Mesodermal cell (in vitro differentiated cells): ENCODE measurements around the gene LYRM1.

Experiments used
- H3K27ac ChIP-seq: 2 replicates; pipeline ENCODE4 v1.7.0; 2013; ENCODE audit warnings: mild to moderate bottlenecking, low read depth, low read length, moderate library complexity; ENCODE audit not compliant: severe bottlenecking
- H3K36me3 ChIP-seq: 2 replicates; pipeline ENCODE4 v1.7.1; 2013; ENCODE audit warnings: mild to moderate bottlenecking, low read length, moderate library complexity; ENCODE audit not compliant: control insufficient read depth, insufficient read depth
- H3K4me1 ChIP-seq: one replicate; pipeline ENCODE4 v1.7.1; 2013; ENCODE audit warnings: mild to moderate bottlenecking, low read length; ENCODE audit not compliant: insufficient read depth, control insufficient read depth, poor library complexity, severe bottlenecking
- H3K4me3 ChIP-seq: 2 replicates; pipeline ENCODE4 v1.7.0; 2013; ENCODE audit warnings: low read length, control low read depth, mild to moderate bottlenecking; ENCODE audit not compliant: insufficient read depth, poor library complexity, severe bottlenecking; ENCODE audit errors: extremely low read depth
- H3K9me3 ChIP-seq: 2 replicates; pipeline ENCODE4 v1.7.1; 2013; ENCODE audit warnings: mild to moderate bottlenecking, low read length, moderate library complexity; ENCODE audit not compliant: control insufficient read depth
- WGBS, 2 experiments: methylation state at CpG; one replicate each; pipeline ENCODE4 v1.1.5; 2013; ENCODE audit warnings: missing lambda C conversion rate in 2 of 2; ENCODE audit not compliant: insufficient coverage in 2 of 2; 5-methylcytosine and 5-hydroxymethylcytosine counted together

Gene LYRM1

DNA sequence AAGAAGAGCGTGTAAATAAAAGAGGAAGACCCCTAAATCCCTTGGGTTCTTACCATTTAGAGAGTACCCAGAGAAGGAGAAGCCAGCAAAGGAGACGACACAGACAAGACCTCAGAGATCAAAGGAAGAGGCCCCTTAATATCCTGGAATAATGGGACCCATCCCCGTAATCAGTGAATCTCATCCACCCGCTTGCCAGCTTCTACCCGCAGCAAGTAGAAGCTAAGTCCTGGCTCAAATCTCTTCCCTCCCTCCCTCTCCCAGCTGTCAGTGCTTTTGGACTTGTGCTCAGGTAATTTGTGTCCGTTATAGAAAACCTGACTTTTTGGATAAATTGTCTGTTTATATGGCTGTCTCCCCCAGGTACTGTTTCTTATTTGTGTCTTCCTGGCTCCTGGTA lies 1.9 kb downstream of the LYRM1 start:
- no peak overlapping the region for H3K4me3 ChIP-seq
- 88 to 90% methylated on average over 5 of the region's 6 CpGs for WGBS, 2 experiments
- H3K27ac ChIP-seq, result no peak overlapping the region
- peaks cover 15% of the 10 kb centered on the region for H3K36me3 ChIP-seq
- H3K4me1 ChIP-seq, result peaks cover 50% of the 10 kb centered on the region
- no peaks in the 10 kb centered on the region for H3K9me3 ChIP-seq

DNA sequence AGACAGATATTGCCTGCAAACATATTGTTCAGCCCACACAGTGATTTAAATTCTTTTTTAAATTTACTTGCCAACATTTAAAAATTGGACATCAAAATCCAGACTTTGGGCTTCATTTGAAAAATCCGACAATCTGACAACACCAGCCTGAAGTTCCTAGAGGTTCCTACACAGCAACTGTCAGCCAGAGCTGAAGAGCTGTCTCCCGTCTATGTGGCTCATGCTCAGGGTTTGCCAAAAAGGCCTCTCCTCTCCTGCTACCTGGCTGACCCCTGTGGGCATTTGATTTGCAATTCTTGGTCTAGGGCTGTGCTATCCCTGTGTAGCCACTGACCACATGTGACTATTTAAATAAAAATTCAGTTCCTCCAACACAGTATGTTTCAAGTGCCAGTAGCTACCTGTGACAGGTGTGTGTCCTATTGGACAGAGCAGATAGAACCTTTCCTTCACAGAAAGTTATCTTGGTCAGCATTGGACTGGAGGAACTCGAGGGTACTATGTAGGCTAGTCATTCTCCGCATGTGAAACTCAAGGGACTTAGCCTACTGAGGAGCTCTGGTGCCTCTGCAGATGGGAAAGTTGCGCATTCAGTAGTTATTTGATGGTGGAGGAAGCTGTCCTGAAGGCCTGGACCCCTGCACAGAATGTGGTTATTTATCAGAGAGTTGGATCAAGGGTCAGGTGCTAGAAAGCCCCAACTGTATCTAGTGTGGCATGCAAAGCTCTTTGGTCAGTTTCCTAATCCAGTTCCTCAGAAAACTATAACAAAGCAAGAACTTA lies 2.7 kb downstream of the LYRM1 start:
- peaks cover 46% of the 10 kb centered on the region for H3K4me1 ChIP-seq
- H3K4me3 ChIP-seq, result no peak overlapping the region
- H3K27ac ChIP-seq, result no peak overlapping the region
- no peaks in the 10 kb centered on the region for H3K9me3 ChIP-seq
- 93 to 97% methylated on average over 3 to 5 of the region's 5 CpGs for WGBS, 2 experiments
- peaks cover 12% of the 10 kb centered on the region for H3K36me3 ChIP-seq

DNA sequence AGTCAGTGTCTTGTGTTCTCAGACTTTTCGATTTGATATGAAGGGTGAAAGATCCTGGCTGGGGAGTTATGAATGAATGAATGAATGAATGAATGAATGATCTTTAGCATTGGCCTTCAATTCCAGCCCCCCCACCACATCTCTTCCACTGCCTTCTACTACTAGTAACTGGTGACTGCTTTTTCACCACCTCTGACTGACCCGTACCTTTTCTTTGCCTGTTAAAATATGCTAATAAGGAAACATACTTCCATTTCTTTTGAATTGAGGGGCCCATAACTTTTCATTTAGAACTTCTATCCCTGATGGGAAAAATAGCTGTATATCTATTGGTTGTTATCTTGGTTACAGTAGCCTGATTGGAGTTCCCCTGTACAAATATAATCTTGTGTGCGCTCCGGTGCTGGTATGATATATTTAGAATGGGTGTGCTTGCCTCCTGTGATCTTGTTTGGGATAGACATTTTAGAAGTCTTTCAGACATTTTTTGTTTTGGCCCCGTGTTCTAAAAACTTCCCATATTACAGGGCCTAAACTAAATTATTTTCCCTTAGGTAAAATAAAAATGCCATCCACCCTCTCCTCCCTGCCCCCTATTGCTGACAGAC lies 3.4 kb downstream of the LYRM1 start:
- WGBS, 2 experiments, result no CpG with 5 or more reads among the region's 5 CpGs
- no peaks in the 10 kb centered on the region for H3K9me3 ChIP-seq
- peaks cover 12% of the 10 kb centered on the region for H3K36me3 ChIP-seq
- no peak overlapping the region for H3K4me3 ChIP-seq
- H3K4me1 ChIP-seq, result peaks cover 40% of the 10 kb centered on the region
- no peak overlapping the region for H3K27ac ChIP-seq

DNA sequence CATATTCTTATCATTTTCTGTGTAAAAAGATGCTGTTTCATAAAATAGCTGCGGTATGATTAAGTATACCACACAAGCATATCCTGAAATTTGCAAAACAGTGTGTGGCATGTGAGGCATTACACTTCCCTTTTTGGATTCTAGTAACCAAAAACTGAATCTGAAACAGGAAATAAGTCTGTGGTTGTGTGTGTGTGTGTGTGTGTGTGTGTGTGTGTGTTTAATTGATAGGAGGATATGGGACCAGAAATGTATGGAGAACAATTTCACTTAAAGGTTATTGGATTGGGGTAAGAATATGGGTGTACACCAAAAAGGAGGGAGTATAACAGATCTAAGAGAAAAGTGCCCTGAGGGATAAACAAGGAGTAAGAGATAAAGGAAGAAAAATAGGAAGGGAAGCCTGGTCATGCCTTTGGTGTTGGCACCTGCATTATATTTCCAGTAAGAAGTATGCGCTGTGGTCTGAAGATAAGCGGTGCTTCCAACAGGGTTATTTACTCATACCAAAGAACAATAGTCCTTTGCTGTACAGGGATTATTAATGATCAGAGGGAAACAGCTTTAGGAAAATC lies 4.0 kb downstream of the LYRM1 start:
- no peak overlapping the region for H3K4me3 ChIP-seq
- H3K4me1 ChIP-seq, result peaks cover 40% of the 10 kb centered on the region
- WGBS, 2 experiments, result no CpG with 5 or more reads among the region's 3 CpGs
- H3K36me3 ChIP-seq, result peaks cover 12% of the 10 kb centered on the region
- H3K27ac ChIP-seq, result no peak overlapping the region
- H3K9me3 ChIP-seq, result no peaks in the 10 kb centered on the region

DNA sequence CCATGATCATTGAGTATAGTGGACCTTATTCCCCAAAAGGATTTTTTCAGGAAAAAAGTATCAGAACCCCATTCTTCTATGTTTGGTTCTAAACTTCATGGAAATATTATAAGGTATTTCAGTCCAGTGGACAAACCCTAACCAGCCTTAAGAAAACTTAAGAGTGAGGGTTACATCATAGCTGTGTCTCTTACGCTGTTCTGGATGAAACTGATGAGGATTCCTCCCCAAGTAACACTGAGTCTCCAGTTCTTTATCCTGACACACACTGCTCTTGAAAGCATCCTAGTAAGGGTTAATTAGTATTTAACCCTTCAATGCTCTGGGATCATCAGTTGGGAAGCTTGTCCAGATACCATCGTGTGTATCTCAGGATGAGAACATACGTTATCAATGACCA lies 5.0 kb downstream of the LYRM1 start:
- H3K4me3 ChIP-seq, result no peak overlapping the region
- no peak overlapping the region for H3K27ac ChIP-seq
- WGBS, 2 experiments, result 100% methylated on average over 2 of the region's 3 CpGs; no CpG with 5 or more reads in 1 of the 2 experiments
- peaks cover 12% of the 10 kb centered on the region for H3K36me3 ChIP-seq
- H3K9me3 ChIP-seq, result no peaks in the 10 kb centered on the region
- peaks cover 40% of the 10 kb centered on the region for H3K4me1 ChIP-seq

DNA sequence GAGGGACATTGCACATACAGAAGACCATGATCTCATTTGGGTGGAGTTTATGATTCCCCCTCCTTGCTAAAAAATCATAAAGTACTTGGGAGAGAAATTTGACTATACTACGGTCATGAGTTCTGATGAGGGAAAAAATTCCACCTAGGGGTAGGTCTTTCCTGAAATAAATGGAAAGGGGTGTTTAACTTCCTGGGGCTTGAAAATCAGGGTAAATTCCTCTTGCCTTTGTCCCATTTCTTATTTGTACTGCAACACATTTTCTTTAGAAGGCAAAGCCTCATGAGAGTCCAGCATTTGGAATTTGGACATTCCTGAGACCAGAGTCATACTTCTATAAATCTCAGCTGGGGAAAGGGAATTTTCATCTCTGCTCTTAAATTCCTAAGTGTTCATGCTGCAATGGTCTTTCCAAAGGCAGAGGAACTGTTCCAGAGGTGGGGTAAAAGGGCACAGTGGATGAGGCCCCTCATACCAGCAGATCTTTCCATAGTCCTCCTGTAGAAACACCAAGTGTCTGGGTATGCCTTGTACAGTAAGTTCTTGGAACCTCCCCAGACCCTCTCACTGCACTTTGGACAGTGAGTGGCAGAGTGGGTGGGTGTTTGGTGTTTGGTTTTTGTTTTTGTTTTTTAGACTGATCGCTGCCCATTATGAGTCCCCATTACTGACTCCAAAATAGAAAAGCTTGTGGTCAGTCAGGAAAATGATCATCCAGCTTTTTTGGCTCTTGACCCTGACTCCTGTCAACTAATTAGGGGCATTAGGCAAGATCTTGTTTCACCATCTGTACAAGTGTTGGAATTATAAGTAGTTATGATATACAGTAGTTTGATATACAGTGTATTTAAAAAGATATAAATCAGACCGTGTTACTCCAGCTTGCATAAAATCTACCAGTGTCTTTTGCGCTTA lies 6.0 kb downstream of the LYRM1 start:
- Histone ChIP-seq H3K9me3 (no peaks in the 10 kb centered on the region), H3K36me3 (peaks cover 12% of the 10 kb centered on the region), H3K27ac (peak overlapping the region; percentile 75), H3K4me1 (peaks cover 46% of the 10 kb centered on the region), H3K4me3 (no peak overlapping the region)
- WGBS, 2 experiments, result 100% methylated on average over 1 to 3 of the region's 4 CpGs

DNA sequence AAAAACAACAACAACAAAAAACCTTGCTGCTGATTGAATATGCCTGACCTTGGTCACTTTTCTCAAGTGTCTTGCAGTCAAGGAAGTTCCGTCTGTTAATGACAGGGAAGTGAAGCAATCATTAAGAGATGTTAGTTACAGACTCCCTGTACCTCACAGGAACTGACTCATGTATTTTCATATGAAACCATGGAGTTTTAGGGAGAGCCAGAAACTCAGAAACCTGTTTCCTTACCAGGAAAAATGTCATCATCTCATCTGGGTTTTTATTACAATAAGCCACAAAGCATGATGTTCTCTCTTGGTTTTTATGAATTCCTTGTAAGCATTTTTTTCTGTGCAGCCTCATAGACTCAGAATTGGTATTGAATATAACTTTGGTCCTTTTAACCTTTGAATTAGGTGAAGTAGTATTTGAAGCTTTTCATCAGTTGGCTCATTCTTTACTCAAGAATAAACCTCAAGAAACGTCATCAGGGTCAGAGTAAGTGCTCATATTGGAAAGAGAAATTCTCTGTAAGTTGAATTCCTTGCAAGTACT lies 10.3 kb downstream of the LYRM1 start:
- Histone ChIP-seq H3K27ac (peak overlapping the region; percentile 64), H3K4me3 (no peak overlapping the region), H3K4me1 (peaks cover 26% of the 10 kb centered on the region), H3K9me3 (no peaks in the 10 kb centered on the region), H3K36me3 (peaks cover 5% of the 10 kb centered on the region)
- 80% methylated on average over 2 of the region's 2 CpGs; no CpG with 5 or more reads in 1 of the 2 experiments for WGBS, 2 experiments

DNA sequence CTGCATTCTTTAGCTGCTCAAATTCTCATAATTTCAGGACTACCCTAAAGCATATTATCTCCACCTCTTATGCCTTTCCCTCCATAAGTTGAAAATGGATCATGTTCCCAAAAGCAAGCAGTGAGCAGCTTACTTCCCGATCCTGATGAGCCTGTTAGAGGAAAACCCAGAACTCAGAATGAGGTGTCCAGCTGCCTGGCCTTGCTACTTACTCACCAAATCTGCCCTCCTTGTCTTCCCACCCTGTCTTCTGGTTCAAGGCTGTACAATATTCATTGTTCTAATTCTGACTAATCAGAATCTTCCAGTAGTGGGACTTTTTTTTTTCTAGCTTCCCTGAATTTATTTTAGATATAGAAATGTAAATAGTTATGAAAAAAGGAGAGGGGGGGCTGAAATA lies 10.8 kb downstream of the LYRM1 start:
- H3K36me3 ChIP-seq, result peaks cover 8% of the 10 kb centered on the region
- WGBS, 2 experiments, result 89 to 100% methylated on average over 1 of the region's 1 CpG
- H3K9me3 ChIP-seq, result no peaks in the 10 kb centered on the region
- peak overlapping the region; percentile 64 for H3K27ac ChIP-seq
- H3K4me3 ChIP-seq, result no peak overlapping the region
- H3K4me1 ChIP-seq, result peaks cover 21% of the 10 kb centered on the region

DNA sequence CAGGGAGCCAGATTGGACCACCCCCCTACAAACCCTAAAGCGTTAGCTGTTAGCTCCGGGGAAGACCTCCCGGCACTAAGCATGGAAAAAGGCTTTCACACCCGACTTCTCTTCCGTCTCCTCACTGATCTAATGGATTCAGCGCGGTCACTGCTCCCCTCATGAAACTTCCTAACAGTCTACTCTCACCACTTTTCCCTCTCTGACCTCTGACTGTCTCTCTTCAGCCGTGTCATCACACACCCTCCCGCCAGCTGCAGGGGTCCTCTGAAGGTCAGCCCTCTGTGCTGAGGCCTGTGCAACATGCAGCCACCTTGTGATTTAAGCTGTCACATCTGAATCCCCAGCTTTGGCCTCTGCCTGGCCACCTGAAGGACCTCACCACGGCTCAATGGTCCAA lies 15.7 kb downstream of the LYRM1 start:
- 93 to 97% methylated on average over 10 of the region's 10 CpGs for WGBS, 2 experiments
- Histone ChIP-seq H3K4me3 (no peak overlapping the region), H3K4me1 (peaks cover 9% of the 10 kb centered on the region)

DNA sequence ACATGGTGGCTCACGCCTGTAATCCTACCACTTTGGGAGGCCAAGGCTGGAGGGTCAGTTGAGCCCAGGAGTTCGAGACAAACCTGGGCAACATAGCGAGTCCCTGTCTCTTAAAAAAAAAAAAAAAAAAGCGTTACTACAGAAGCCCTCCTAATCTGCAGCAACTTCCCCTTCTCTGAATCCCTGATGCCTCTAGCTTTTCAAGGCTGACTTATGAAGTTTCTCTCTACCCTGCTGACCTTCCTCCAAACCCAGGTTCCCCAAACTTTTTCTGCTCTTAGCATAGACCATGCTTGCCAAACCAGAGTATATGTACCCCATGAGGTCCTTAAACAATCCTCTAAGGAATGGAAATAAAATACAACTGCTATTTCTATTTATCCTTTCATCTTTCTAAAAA lies 16.4 kb downstream of the LYRM1 start:
- peaks cover 4% of the 10 kb centered on the region for H3K4me1 ChIP-seq

More for the DNA sequence above, 15.7 kb downstream of the LYRM1 start:
- no peaks in the 10 kb centered on the region for H3K9me3 ChIP-seq
- H3K27ac ChIP-seq, result no peak overlapping the region
- peaks cover 19% of the 10 kb centered on the region for H3K36me3 ChIP-seq

More for the DNA sequence above, 16.4 kb downstream of the LYRM1 start:
- Histone ChIP-seq H3K9me3 (no peaks in the 10 kb centered on the region), H3K36me3 (peaks cover 19% of the 10 kb centered on the region), H3K27ac (no peak overlapping the region), H3K4me3 (no peak overlapping the region)
- WGBS, 2 experiments, result 76 to 95% methylated on average over 2 to 3 of the region's 4 CpGs
